Calu3 (cell line): ENCODE data around the gene RHOH. TPM values are rescaled to one million over a fixed set of nuclear protein-coding genes. Genes with fewer than 3 reads are reported as not detected.

Source experiments
- BruUV-seq: library from RNA; stranded (reverse); fragments of 400-500 nt; replicated peaks from 2 replicates; lab custom pipeline; 2021; lab: Mats Ljungman, UMichigan
- CTCF ChIA-PET: fragments of 300-600 bp; sonication (Branson Sonifier 250); formaldehyde crosslinking; loops from one replicate; lab custom pipeline; 2022; ENCODE audit warnings: antibody characterized with exemption; lab: Charles Lee
- DNase-seq: peaks from one replicate; pipeline ENCODE4 v3.0.0; 2022
- H3K27ac Mint-ChIP-seq: one replicate; pipeline ENCODE4 v1.8.0; 2022; ENCODE audit warnings: mixed read lengths; ENCODE audit not compliant: unreplicated experiment
- H3K27me3 Mint-ChIP-seq: one replicate; pipeline ENCODE4 v1.8.0; 2022; ENCODE audit warnings: mixed read lengths; ENCODE audit not compliant: unreplicated experiment
- H3K36me3 Mint-ChIP-seq: one replicate; pipeline ENCODE4 v1.8.0; 2022; ENCODE audit warnings: mild to moderate bottlenecking, moderate library complexity, mixed read lengths; ENCODE audit not compliant: insufficient read depth, unreplicated experiment
- H3K4me1 Mint-ChIP-seq: one replicate; pipeline ENCODE4 v1.8.0; 2022; ENCODE audit warnings: mild to moderate bottlenecking, low read depth, mixed read lengths; ENCODE audit not compliant: unreplicated experiment
- H3K4me3 Mint-ChIP-seq: one replicate; pipeline ENCODE4 v1.8.0; 2022; ENCODE audit warnings: mild to moderate bottlenecking, low read depth, moderate library complexity, mixed read lengths; ENCODE audit not compliant: unreplicated experiment
- H3K9me3 Mint-ChIP-seq: one replicate; pipeline ENCODE4 v1.8.0; 2022; ENCODE audit warnings: low read depth, mixed read lengths; ENCODE audit not compliant: unreplicated experiment
- CTCF ChIP-seq: fragments of 200-600 bp; IDR thresholded peaks from one replicate; pipeline ENCODE4 v1.8.0; 2022; ENCODE audit warnings: antibody characterized with exemption; ENCODE audit not compliant: unreplicated experiment
- intact Hi-C: fragments of 100-400 bp; cut with micrococcal nuclease; formaldehyde crosslinking; loops from one replicate; pipeline ENCODE4 v1.10.0; 2022; ENCODE audit not compliant: unreplicated experiment
- total RNA-seq: library from RNA; stranded (reverse); gene quantifications from 2 replicates; pipeline ENCODE4 v1.2.3, GENCODE V29; 2022

RHOH gene
- total RNA-seq, 1 experiment from 2014 or later = not detected

GRCh38 chr4:40197879-40198689 lies 1.3 kb downstream of the RHOH start:
- Mint-ChIP-seq H3K36me3 (no peaks in the 10 kb centered on the region), H3K4me1 (no peaks in the 10 kb centered on the region), H3K4me3 (no peak overlapping the region), H3K9me3 (no peaks in the 10 kb centered on the region), H3K27me3 (no peaks in the 10 kb centered on the region), H3K27ac (no peak overlapping the region)
- intact Hi-C loops = no loop called here
- no peak for TF ChIP-seq CTCF
- CTCF ChIA-PET = no interaction called here
- DNase-seq = no peak
- BruUV-seq = no TSS peak

- Mint-ChIP-seq H3K9me3 (no peaks in the 10 kb centered on the region), H3K36me3 (no peaks in the 10 kb centered on the region), H3K27me3 (no peaks in the 10 kb centered on the region), H3K4me1 (no peaks in the 10 kb centered on the region), H3K4me3 (no peak overlapping the region), H3K27ac (no peak overlapping the region)
- CTCF ChIA-PET = no interaction called here
- DNase-seq = no peak
- intact Hi-C loops = no loop called here
- BruUV-seq = no TSS peak
- TF ChIP-seq CTCF = no peak
Measured at GRCh38 chr4:40199179-40199670, 2.4 kb downstream of the RHOH start.

GRCh38 chr4:40199999-40200874 lies 3.4 kb downstream of the RHOH start:
- H3K4me1 Mint-ChIP-seq = no peaks in the 10 kb centered on the region
- H3K4me3 Mint-ChIP-seq = no peak overlapping the region
- no peaks in the 10 kb centered on the region for H3K27me3 Mint-ChIP-seq
- no peak overlapping the region for H3K27ac Mint-ChIP-seq
- no TSS peak for BruUV-seq
- H3K36me3 Mint-ChIP-seq = no peaks in the 10 kb centered on the region
- intact Hi-C loops = no loop called here
- TF ChIP-seq CTCF = no peak
- no peak for DNase-seq
- H3K9me3 Mint-ChIP-seq = no peaks in the 10 kb centered on the region
- CTCF ChIA-PET = no interaction called here

- TF ChIP-seq CTCF = no peak
- no peaks in the 10 kb centered on the region for H3K36me3 Mint-ChIP-seq
Measured at GRCh38 chr4:40200875-40201801, 4.3 kb downstream of the RHOH start.

More at GRCh38 chr4:40200875-40201801, 4.3 kb downstream of the RHOH start:
- DNase-seq = no peak
- no peaks in the 10 kb centered on the region for H3K9me3 Mint-ChIP-seq
- intact Hi-C loops = no loop called here
- no TSS peak for BruUV-seq
- H3K27ac Mint-ChIP-seq = no peak overlapping the region
- CTCF ChIA-PET = no interaction called here
- no peaks in the 10 kb centered on the region for H3K27me3 Mint-ChIP-seq
- H3K4me3 Mint-ChIP-seq = no peak overlapping the region
- no peaks in the 10 kb centered on the region for H3K4me1 Mint-ChIP-seq
